ENCODE measurements around the gene NUDT9.

DNA sequence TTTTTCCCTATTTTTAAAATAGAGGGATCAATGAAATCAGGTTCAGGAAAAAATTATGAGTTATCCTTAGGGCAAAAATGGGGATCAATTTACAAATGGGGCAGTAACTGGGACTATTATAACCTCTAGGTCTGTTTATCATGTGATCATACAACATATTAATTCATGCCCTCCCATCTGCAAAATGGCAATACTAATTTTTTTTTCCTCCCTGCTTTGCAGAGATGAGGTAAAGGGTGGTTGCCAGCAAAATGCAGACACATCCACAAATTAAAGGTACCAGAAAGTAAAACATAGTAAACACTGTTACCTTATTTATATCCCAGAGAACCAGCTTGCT lies 31.9 kb upstream of the NUDT9 start:
- TF ChIP-seq CTCF (conservative IDR thresholded peaks at IDR 0.05; ENCODE audit: low read depth, low read length) (no peak), EZH2 (IDR thresholded peaks at IDR 0.05; ENCODE audit: borderline replicate concordance, low read depth, low read length, poor library complexity, severe bottlenecking) (no peak)
